H4 (cell line): ENCODE measurements around the gene DNMT1. TPM values are rescaled to one million over a fixed set of nuclear protein-coding genes. Genes with fewer than 3 reads are reported as not detected.

Experiments used
- DNase-seq: peaks from one replicate; pipeline ENCODE4 v3.0.0-alpha.2; 2015; ENCODE audit warnings: low spot score
- total RNA-seq: library from RNA; depleted of rRNA; stranded (reverse); fragments of >200 nt; shearing (Covaris generic); gene quantifications from 2 replicates; pipeline ENCODE4 v1.2.3, GENCODE V29; 2014

DNMT1 gene
- total RNA-seq, 1 experiment from 2014 or later, result 102 TPM

DNA sequence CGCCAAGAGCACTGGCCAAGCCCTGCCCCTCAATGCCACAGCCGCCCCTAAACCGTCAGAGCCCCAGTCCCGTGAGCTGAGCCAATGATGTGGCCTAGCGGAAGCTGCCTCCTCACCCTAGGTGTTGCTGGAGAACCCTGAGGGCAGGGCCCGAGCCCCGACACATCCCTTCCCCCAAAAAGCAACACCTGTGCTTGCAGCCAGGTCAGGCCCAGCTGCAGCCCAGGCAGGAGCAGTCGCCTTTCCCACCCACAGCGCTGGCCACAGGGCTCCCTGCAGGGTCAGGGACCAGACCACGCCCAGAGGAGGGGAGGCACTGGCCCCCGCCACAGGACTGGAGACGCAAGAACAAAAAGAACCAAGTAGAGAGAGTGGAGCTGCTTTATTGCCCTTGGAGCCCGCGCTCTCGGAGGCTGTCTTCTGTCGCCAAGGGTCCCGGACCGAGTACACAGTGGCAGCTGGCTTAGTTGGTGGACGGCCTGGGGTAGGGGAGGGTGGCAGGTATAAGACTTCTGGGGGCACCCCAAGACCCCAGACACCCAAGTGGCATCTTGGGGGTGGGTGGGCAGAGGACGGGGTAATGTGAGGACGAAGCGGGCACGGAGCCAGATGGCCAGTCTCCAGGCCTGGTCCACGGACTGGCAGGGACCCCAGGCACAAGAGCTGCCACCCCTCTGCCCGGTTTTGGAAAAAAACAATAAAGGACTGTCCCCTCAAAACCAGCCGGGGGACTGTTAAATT, 79.9 kb downstream of the DNMT1 start:
- DNase-seq, result no peak

DNA sequence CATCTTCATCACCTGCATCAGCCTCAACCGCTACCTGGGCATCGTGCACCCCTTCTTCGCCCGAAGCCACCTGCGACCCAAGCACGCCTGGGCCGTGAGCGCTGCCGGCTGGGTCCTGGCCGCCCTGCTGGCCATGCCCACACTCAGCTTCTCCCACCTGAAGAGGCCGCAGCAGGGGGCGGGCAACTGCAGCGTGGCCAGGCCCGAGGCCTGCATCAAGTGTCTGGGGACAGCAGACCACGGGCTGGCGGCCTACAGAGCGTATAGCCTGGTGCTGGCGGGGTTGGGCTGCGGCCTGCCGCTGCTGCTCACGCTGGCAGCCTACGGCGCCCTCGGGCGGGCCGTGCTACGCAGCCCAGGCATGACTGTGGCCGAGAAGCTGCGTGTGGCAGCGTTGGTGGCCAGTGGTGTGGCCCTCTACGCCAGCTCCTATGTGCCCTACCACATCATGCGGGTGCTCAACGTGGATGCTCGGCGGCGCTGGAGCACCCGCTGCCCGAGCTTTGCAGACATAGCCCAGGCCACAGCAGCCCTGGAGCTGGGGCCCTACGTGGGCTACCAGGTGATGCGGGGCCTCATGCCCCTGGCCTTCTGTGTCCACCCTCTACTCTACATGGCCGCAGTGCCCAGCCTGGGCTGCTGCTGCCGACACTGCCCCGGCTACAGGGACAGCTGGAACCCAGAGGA, 80.6 kb downstream of the DNMT1 start:
- no peak for DNase-seq

DNA sequence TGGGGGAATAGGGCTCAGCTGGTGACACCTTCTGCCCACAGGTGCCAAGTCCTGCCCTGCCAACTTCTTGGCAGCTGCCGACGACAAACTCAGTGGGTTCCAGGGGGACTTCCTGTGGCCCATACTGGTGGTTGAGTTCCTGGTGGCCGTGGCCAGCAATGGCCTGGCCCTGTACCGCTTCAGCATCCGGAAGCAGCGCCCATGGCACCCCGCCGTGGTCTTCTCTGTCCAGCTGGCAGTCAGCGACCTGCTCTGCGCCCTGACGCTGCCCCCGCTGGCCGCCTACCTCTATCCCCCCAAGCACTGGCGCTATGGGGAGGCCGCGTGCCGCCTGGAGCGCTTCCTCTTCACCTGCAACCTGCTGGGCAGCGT, 81.2 kb downstream of the DNMT1 start:
- DNase-seq, result no peak

- DNase-seq, result no peak
Measured at GRCh38 chr19:10112895-10113591, 81.7 kb downstream of the DNMT1 start.

DNA sequence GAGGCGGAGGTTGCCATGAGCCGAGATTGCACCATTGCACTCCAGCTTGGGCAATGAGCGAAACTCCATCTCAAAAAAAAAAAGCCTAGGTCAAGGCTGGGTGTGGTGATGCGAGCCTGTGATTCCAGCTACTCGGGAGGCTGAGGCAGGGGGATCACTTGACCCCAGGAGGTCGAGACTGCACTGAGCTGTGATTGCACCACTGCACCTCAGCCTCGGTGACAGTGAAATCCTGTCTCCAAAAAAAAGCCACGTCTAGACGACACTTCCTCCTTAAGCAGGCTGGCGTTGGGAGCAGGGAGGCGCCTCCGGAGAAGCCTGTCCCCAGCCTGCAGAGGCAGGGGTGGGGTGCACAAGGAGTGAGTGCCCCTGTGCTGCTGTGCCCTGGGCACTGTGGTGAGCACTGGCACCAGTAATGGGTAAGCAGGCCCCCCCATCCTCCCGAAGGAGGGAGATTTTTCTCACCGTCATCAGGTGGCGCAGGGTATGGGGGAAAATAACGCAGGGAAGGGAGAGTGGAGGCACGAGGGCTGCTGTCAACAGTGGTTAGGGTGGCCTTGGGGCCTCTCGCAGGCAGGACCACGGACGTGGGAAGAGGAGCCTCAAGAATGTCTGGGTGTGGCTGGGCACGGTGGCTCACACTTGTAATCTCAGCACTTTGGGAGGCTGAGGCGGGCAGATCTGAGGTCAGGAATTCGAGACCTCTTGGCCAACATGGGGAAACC, 82.6 kb downstream of the DNMT1 start:
- no peak for DNase-seq

GRCh38 chr19:10111405-10111811, 83.3 kb downstream of the DNMT1 start, which contains the start of gene P2RY11:
Gene P2RY11, plus strand, starts transcription at chr19:10111693. Its CDS starts 29 bp downstream, at chr19:10111722.
- no peak for DNase-seq

- no peak for DNase-seq
Measured at GRCh38 chr19:10110972-10111317, 83.8 kb downstream of the DNMT1 start.

GRCh38 chr19:10110076-10110971, 84.4 kb downstream of the DNMT1 start:
- DNase-seq, result no peak

- no peak for DNase-seq
Measured at GRCh38 chr19:10109528-10109927, 85.2 kb downstream of the DNMT1 start.

- no peak for DNase-seq
Measured at GRCh38 chr19:10107817-10108367, 86.9 kb downstream of the DNMT1 start.

- DNase-seq, result no peak
Measured at GRCh38 chr19:10107254-10107653, 87.5 kb downstream of the DNMT1 start.

- DNase-seq, result peak; percentile 97
Measured at GRCh38 chr19:10106100-10106936, 88.4 kb downstream of the DNMT1 start, which contains the start of gene PPAN. Gene PPAN, plus strand, starts transcription at chr19:10106362. Its CDS starts 33 bp downstream, at chr19:10106395.

- no peak for DNase-seq
Measured at GRCh38 chr19:10105509-10106099, 89.1 kb downstream of the DNMT1 start.

- DNase-seq, result no peak
Measured at GRCh38 chr19:10104665-10105508, 89.9 kb downstream of the DNMT1 start.

- no peak for DNase-seq
Measured at GRCh38 chr19:10104130-10104513, 90.6 kb downstream of the DNMT1 start.

DNA sequence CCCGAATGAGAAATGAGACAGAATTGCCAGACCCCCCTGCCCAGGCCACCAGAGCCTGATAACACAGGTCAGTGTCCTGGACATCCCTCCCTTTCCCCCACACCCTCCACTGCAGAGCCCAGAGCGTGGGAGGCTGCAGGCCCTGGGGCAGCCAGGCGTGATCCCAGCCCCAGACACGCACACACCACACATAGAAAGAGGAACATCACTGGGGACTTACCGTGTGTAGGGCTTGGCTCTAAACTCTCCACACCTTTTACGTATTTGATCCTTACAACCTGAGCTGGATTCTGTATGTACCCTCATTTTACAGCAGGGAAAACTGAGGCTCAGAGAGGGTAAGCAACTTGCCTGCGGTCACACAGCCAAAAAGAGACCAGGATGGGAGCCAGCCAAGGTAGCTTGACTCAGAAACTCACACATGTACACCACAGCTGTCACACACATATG, 91.9 kb downstream of the DNMT1 start:
- no peak for DNase-seq

DNA sequence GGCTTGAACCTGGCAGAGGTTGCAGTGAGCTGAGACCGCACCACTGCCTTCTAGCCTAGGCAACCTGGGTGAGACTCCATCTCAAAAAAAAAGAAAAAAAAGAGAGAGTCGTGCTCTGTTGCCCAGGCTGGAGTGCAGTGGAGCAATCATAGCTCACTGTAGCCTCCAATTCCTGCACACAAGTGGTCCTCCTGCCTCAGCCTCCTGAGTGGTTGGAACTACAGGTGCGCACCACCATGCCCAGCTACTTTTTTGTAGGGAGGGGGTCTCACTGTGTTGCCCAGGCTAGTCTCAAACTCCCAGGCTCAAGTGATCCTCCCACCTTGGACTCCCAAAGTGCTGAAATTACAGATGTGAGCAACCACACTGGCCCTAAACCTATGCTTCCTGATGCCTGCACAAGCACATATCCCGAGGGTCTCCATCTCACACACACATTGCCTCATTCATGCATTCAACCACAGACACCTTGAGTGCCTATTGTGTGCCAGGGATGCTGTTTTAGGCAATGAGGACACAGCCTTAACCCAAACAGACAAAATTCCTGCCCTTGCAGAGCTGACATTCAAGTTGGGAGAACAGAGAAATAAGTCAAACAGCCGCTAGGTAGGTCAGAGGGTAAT, 94.5 kb downstream of the DNMT1 start:
- DNase-seq, result no peak

DNA sequence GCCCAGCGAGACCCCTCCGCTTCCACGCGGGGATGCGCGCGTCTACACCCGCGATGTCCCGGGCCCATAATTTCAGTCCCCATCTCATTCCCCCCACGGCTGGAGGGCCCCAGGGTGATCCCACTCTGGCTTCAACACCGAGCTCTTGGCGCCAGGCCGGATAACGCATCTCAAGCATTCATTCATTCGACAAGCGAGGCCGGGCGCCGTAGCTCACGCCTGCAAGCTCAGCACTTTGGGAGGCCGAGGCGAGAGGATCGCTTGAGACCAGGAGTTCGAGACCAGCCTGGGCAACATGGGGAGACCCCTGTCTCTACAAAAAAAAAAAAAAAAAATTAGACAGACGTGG, 98.2 kb downstream of the DNMT1 start:
- no peak for DNase-seq
